GM23248 (cell line): ENCODE data around the gene PRIMA1. TPM values are rescaled to one million over a fixed set of nuclear protein-coding genes. Genes with fewer than 3 reads are reported as not detected.

Experiments
- DNase-seq: peaks from one replicate; pipeline ENCODE4 v3.0.0-alpha.2; 2015
- H2AFZ ChIP-seq: fragments of 200-600 bp; sonication (generic); 2 replicates; pipeline ENCODE4 v1.6.1; 2016; ENCODE audit warnings: antibody characterized with exemption
- H3F3A ChIP-seq: fragments of 200-600 bp; sonication (generic); 2 replicates; pipeline ENCODE4 v1.6.1; 2016; ENCODE audit warnings: mild to moderate bottlenecking, antibody characterized with exemption, mixed run types; ENCODE audit not compliant: insufficient read depth
- H3K27ac ChIP-seq: fragments of 200-600 bp; sonication (generic); 2 replicates; pipeline ENCODE4 v1.5.1; 2016; ENCODE audit warnings: mild to moderate bottlenecking
- H3K27me3 ChIP-seq: fragments of 200-600 bp; sonication (generic); replicated peaks from 2 replicates; pipeline ENCODE4 v1.6.1; 2016; ENCODE audit warnings: mild to moderate bottlenecking; ENCODE audit not compliant: insufficient read depth
- H3K36me3 ChIP-seq: fragments of 200-600 bp; sonication (generic); 2 replicates; pipeline ENCODE4 v1.6.1; 2016; ENCODE audit warnings: low read depth, mild to moderate bottlenecking
- H3K4me1 ChIP-seq: fragments of 200-600 bp; sonication (generic); 2 replicates; pipeline ENCODE4 v1.6.1; 2016; ENCODE audit warnings: mild to moderate bottlenecking; ENCODE audit not compliant: insufficient read depth
- H3K4me2 ChIP-seq: fragments of 200-600 bp; sonication (generic); one replicate; pipeline ENCODE4 v1.6.1; 2016; ENCODE audit warnings: mild to moderate bottlenecking; ENCODE audit not compliant: unreplicated experiment
- H3K4me3 ChIP-seq: fragments of 200-600 bp; sonication (generic); 2 replicates; pipeline ENCODE4 v1.5.1; 2016; ENCODE audit warnings: mild to moderate bottlenecking
- H3K79me2 ChIP-seq: fragments of 200-600 bp; sonication (generic); 2 replicates; pipeline ENCODE4 v1.6.1; 2016; ENCODE audit warnings: mild to moderate bottlenecking; ENCODE audit not compliant: insufficient read depth
- H3K9ac ChIP-seq: fragments of 200-600 bp; sonication (generic); 2 replicates; pipeline ENCODE4 v1.6.1; 2016; ENCODE audit warnings: mild to moderate bottlenecking
- H3K9me2 ChIP-seq: fragments of 200-600 bp; sonication (generic); 2 replicates; pipeline ENCODE4 v1.6.1; 2016; ENCODE audit warnings: mixed run types, mild to moderate bottlenecking, moderate library complexity; ENCODE audit not compliant: insufficient read depth
- H3K9me3 ChIP-seq: fragments of 200-600 bp; sonication (generic); one replicate; pipeline ENCODE4 v1.6.1; 2017; ENCODE audit warnings: low read depth
- H4K20me1 ChIP-seq: fragments of 200-600 bp; sonication (generic); 2 replicates; pipeline ENCODE4 v1.6.0; 2016; ENCODE audit not compliant: insufficient read depth
- EZH2 ChIP-seq: fragments of 200-600 bp; sonication (generic); IDR thresholded peaks from 2 replicates; pipeline ENCODE4 v1.6.1; 2018; ENCODE audit warnings: antibody characterized with exemption, mild to moderate bottlenecking; ENCODE audit not compliant: insufficient read depth, poor library complexity, severe bottlenecking
- EZH2phosphoT487 ChIP-seq: fragments of 200-600 bp; sonication (generic); IDR thresholded peaks from 2 replicates; pipeline ENCODE4 v1.6.1; 2018; ENCODE audit warnings: antibody characterized with exemption, moderate library complexity, mild to moderate bottlenecking, low read depth; ENCODE audit not compliant: insufficient read depth
- WGBS, 2 experiments: methylation state at CpG; one replicate each; pipeline ENCODE4 v1.1.6; 2015 to 2017; ENCODE audit warnings: low lambda C conversion rate in 2 of 2, low coverage in 1 of 2; ENCODE audit errors: missing lambda C conversion rate in 2 of 2; 5-methylcytosine and 5-hydroxymethylcytosine counted together
- in situ Hi-C: fragments of 300-500 bp; cut with MboI; formaldehyde crosslinking; loops from 2 replicates; pipeline ENCODE4 v1.15.0; 2020
- polyA plus RNA-seq: library from polyadenylated mRNA; unstranded; fragments of >200 nt; fragmentation: Nextera tagmentation; extraction: Ambion mirVana; gene quantifications from 2 replicates; pipeline ENCODE4 v1.2.1, GENCODE V29; 2016
- total RNA-seq: library from RNA; depleted of rRNA; stranded (reverse); fragments of >200 nt; shearing (Covaris generic); gene quantifications from 2 replicates; pipeline ENCODE4 v1.2.3, GENCODE V29; 2014

PRIMA1 gene
- total and polyA plus RNA-seq, 2 experiments from 2014 or later = 0.43 TPM; not detected in 1

DNA sequence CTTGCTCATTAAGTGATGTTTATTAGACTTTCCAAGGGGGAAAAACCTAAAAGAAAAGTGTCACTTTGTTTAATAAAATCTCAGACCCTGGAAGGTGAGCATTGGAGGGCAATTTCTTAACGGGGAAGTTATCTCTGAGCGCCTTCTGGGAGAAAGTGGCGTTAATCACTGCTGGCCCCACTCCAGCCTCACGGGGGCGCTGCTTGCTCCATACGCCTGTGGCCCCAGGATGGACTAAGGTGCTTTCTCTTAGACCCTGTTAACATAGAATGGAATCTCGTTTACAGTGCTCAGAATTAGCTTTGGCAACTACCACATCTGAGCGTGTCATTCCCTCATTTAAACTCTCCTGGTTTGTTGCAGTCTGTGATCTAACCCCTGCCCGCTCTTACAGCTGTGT lies 16.4 kb upstream of the PRIMA1 start:
- in situ Hi-C loops = no loop called here
- Histone ChIP-seq H3K79me2 (no peaks in the 10 kb centered on the region), H2AFZ (no peak overlapping the region), H3F3A (no peaks in the 10 kb centered on the region), H3K4me3 (no peak overlapping the region), H3K9ac (no peak overlapping the region), H3K27ac (no peak overlapping the region), H3K4me2 (no peak overlapping the region), H3K9me2 (no peaks in the 10 kb centered on the region), H3K27me3 (no peaks in the 10 kb centered on the region), H4K20me1 (no peaks in the 10 kb centered on the region), H3K36me3 (no peaks in the 10 kb centered on the region), H3K9me3 (no peaks in the 10 kb centered on the region), H3K4me1 (no peaks in the 10 kb centered on the region)
- WGBS, 2 experiments = 62 to 66% methylated on average over 9 of the region's 9 CpGs
- TF ChIP-seq EZH2phosphoT487 (no peak), EZH2 (no peak)
- DNase-seq = no peak

DNA sequence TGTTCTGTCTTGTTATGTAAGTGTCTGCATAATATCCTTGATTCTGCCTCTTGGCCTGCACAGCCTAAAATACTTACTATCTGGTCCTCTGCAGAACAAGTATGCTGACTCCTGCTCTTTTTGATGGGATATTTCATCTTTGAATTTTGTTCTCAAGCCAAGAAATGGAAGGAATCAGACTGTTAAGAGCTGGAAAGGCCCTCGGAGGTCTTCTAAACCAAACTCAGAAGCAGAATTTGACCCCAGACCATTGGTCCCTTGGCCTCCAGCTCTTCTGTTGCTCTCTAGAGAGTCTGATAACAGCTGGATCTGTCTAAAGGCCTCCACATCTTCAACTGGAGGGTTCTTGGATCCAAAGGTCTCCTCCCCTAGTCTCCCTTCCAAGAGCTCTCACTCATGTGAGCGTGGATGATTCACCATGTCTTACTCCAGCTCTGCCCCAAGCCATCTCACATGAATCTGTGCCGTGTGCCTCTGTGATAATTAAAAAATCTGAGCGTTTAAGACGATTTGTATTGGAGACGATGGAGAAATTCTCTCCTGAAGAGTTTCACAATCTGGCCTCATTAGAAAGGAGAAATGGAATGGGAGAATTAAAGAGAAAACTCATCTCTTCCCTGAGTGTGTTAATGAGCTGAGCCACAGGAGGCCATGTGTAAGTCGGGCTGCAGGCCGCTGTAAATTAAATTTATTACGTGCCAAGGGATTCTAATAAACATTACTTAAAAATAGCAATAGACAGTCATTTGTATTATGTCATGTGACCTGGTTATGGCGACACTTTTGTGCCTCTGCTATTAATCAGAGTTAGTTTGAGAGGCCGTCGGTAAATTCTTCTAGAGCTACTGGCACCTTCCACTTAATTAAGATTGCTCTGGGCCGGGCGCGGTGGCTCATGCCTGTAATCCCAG lies 15.4 kb upstream of the PRIMA1 start:
- 4 to 7% methylated on average over 15 of the region's 15 CpGs for WGBS, 2 experiments
- Histone ChIP-seq H3F3A (no peaks in the 10 kb centered on the region), H3K27me3 (no peaks in the 10 kb centered on the region), H3K9ac (no peak overlapping the region), H3K4me2 (no peak overlapping the region), H3K4me1 (no peaks in the 10 kb centered on the region), H3K27ac (no peak overlapping the region), H3K4me3 (no peak overlapping the region), H2AFZ (no peak overlapping the region), H3K79me2 (no peaks in the 10 kb centered on the region), H3K36me3 (no peaks in the 10 kb centered on the region), H3K9me2 (no peaks in the 10 kb centered on the region), H4K20me1 (no peaks in the 10 kb centered on the region), H3K9me3 (no peaks in the 10 kb centered on the region)
- in situ Hi-C loops = no loop called here
- no peak for TF ChIP-seq EZH2
- TF ChIP-seq EZH2phosphoT487 = no peak
- peak; percentile 37 for DNase-seq

DNA sequence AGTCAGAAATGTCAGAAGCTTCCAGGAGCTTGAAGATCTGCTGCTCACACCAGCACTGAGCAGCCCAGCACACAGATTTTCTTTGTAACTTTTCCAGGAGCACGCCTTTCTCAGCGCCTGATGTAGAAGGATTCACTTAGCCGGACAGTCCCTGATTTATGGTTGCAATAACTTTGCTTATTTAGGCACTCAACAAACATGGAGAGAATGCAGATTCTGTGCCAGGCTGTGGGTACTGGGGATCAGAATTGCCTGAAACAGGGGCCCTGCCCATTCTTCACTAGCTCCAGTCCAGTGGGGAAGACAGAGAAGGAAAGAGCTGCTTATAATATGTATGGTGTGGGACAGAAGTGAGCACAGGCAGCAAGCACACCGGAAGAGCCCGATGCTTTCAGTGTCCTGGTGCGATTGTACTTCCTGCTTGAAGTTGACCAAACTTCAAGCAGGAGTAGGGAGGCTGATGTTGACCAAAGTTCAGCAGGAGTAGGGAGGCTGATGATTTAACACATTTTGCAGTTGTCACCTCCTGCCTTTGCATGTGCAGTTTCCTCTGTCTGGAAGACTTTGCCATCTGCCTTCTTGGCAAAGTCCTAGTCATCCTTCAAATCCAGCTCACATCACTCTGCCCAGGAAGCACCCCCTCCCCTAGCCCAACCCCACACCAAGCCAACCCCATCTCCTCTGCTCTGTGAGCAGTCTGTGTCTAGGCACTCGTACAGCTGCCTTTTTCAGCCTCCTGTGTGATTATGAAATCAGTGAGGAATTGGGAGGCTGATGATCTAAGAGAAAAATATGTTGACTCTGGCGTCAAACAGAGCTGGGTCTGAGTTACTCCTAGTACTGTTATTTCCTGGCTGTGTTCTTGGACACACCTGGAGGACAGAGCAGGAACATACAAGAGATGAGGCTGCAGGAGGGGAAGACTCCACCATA lies 12.0 kb upstream of the PRIMA1 start:
- no peaks in the 10 kb centered on the region for H3K79me2 ChIP-seq

DNA sequence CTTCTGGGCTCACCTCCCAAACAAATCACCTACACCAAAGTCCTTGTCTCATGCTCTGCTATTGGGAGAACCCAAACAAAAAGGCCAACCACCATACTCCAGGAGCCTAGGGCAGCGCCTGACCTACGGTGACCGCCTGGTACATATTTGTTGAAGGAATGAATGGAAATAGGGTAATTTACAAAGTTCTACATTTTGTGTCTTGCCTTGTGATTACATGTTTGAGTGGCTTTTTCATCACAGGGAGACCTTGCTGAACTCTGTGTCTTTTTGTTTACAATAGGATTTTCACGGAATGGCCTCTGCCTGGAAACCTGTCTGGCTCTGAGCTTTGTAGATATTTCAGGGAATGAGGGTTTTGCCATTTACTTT lies 11.3 kb upstream of the PRIMA1 start:
- Histone ChIP-seq H3K9me3 (no peaks in the 10 kb centered on the region), H3K4me2 (no peak overlapping the region), H3K79me2 (no peaks in the 10 kb centered on the region), H3K27ac (no peak overlapping the region), H3F3A (no peaks in the 10 kb centered on the region), H3K36me3 (no peaks in the 10 kb centered on the region), H3K4me1 (no peaks in the 10 kb centered on the region), H3K4me3 (no peak overlapping the region), H3K27me3 (no peaks in the 10 kb centered on the region), H3K9me2 (no peaks in the 10 kb centered on the region), H2AFZ (no peak overlapping the region), H3K9ac (no peak overlapping the region), H4K20me1 (no peaks in the 10 kb centered on the region)
- 71 to 76% methylated on average over 4 of the region's 4 CpGs for WGBS, 2 experiments
- TF ChIP-seq EZH2phosphoT487 = no peak
- TF ChIP-seq EZH2 = no peak
- in situ Hi-C loops = no loop called here
- no peak for DNase-seq

More for the DNA sequence above, 12.0 kb upstream of the PRIMA1 start:
- Histone ChIP-seq H3K27ac (no peak overlapping the region), H3K9ac (no peak overlapping the region), H3K4me2 (no peak overlapping the region), H3K9me2 (no peaks in the 10 kb centered on the region), H3K36me3 (no peaks in the 10 kb centered on the region), H4K20me1 (no peaks in the 10 kb centered on the region), H3F3A (no peaks in the 10 kb centered on the region), H3K9me3 (no peaks in the 10 kb centered on the region), H2AFZ (0 out of 2 replicates have a peak overlapping the region, but pooled peaks have one; percentile 24), H3K4me3 (no peak overlapping the region), H3K4me1 (no peaks in the 10 kb centered on the region), H3K27me3 (no peaks in the 10 kb centered on the region)
- TF ChIP-seq EZH2 (no peak), EZH2phosphoT487 (no peak)
- in situ Hi-C loops = no loop called here
- DNase-seq = peak; percentile 25
- WGBS, 2 experiments = 7 to 9% methylated on average over 8 of the region's 8 CpGs
